Measurements from ENCODE around the gene RIMOC1.
"Not testable (repeated sequence)": the region's sequence is repeated elsewhere in the genome, so short reads cannot be mapped to it uniquely, and the experiment has no call there.

RIMOC1 gene

DNA sequence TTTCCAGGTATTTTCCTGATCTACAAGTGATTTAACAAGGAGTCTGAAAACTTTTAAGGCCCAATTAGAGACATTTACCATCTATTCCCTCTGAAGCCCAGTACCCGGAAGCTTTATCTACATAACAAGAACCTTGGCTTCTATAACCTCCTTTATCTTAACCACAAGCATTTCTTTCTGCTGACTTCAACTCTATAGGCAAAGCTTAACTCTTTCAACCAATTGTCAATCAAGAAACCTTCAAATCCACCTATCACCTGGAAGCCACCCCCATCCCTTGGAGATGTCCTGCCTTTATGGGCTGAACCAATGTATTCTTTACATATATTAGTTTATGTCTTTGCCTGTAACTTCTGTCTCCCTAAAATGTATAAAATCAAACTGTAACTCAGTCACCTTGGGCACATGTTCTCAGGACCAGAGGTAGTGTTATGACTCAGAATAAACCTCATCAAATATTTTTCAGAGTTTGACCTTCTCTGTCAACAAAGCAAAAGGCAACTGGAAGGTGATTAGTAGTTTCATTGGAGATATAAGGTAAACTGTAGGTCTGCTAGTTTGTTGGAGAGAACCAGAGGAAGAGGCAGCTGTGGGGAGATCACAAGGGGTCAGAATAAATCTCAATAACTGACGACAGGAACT lies 13.0 kb upstream of the RIMOC1 start:
- DNase-seq (ENCODE audit: low spot score) = no peak

GRCh38 chr5:41892031-41892430 lies 12.1 kb upstream of the RIMOC1 start:
- no peak for DNase-seq (ENCODE audit: low spot score)

DNA sequence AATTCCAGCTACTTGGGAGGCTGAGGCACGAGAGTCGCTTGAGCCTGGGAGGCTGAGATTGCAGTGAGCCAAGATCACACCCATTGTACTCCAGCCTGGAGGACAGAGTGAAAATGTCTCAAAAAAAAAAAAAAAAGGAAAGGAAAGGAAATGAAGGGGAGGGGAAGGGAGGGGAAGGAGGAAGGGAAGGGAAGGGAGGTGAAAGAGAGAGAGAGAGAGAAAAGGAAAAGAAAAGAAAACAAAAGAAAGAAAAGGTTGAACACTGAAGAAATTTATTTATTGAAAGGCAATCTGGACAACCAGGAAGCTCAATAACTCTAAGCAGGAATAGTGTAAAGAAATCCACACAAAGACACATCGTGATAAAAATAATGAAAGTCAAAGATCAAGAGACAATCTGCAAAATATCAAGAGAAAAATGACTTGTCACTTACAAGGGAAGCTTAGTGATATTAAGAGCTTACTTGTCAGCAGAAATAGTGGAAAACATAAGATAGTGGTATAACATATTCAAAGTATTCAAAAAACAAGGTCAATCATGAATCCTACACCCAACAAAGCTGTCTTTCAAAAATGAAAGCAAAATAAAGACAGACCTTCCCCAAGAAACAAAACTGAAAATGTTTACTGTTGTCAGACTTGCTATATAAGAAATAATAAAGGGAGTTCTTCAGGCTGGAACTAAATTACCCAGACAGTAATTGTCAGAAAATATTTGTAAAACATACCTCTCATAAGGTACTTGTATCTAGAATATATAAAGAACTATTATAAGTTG lies 10.9 kb upstream of the RIMOC1 start:
- no peak for DNase-seq (ENCODE audit: low spot score)

GRCh38 chr5:41896230-41896629 lies 7.9 kb upstream of the RIMOC1 start:
- DNase-seq (ENCODE audit: low spot score) = no peak

DNA sequence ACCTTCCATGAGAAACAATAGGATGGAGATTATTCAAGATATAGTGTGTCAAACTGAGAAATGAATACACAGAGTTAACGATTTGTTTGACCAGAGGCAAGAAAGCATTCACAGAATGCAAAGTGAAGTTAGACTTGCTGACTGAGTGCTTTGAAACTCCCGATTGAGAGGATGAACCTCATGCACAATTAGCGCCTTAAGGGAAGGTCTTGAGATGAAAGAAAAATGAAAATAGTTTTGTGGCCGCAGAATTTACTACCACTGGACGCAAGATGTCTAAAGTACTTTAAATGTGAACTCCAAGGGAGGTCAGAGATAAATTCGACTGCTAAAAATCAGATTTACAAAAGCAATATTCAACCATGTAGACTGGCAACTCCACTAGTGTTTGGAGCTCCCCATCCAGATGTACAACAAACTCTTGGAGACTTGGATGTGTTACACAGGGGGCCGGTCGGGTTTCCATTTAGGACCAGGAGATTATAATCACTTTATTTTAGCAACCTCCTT lies 707 bp upstream of the RIMOC1 start:
- DNase-seq (ENCODE audit: low spot score) = no peak

GRCh38 chr5:41906151-41906550 lies 2.0 kb downstream of the RIMOC1 start:
- no peak for DNase-seq (ENCODE audit: low spot score)

GRCh38 chr5:41908374-41909079 lies 4.4 kb downstream of the RIMOC1 start:
- no peak for DNase-seq (ENCODE audit: low spot score)

- no peak for DNase-seq (ENCODE audit: low spot score)
Measured at GRCh38 chr5:41918105-41918504, 14.0 kb downstream of the RIMOC1 start.

DNA sequence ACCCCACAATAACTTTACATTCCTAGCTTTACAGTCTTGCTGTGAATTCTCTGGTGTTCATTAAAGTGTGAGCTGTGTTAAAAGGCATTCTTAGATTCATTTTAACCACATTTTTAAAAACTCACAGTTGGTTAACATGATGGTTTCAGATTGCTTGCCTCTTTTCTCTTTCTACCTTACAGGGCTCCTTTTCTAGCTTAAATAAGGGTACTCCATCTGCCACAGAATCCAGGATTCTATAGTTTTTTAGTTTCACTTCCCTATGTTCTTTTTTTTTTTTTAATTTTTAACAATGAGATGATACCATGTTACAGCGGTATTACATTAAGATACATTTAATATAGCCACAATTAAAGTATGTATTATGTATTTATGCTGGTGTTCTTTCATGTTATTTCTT lies 17.0 kb downstream of the RIMOC1 start:
- no peak for DNase-seq (ENCODE audit: low spot score)

DNA sequence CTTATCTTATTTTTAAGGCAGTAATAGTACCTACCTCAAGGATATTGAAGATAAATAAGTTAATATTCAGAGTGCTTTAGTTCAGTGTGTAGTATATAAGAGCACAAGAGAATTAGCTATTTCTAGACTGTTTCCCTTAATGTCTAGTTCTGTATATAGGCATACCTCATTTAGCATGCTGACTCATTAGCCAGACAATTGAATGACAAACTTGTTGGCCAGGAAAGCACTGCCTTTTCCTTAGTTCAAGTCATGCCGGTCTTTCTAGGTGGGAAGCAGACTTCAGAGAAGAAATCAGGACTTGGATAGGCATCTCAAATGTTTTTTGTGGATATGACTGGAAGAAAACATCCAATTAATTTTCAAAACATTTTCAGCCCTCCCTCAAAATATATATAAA lies 17.7 kb downstream of the RIMOC1 start:
- no peak for DNase-seq (ENCODE audit: low spot score)

DNA sequence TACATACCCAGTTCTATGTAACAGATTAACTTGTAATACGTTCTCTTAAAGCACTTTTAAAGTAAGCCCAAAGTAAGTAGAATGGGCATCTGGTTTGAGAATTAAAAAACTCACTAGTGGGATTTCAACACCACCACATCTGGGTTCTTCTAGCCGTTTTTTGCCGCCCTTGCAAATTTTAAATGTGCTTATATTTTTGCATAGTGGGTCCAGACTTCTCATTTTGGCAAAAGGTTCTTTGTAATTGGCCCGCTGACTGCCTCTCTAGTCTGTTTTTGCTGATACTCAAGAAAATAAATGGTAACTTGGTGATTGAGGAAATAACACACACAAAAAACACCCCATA lies 20.4 kb downstream of the RIMOC1 start:
- DNase-seq (ENCODE audit: low spot score) = no peak

DNA sequence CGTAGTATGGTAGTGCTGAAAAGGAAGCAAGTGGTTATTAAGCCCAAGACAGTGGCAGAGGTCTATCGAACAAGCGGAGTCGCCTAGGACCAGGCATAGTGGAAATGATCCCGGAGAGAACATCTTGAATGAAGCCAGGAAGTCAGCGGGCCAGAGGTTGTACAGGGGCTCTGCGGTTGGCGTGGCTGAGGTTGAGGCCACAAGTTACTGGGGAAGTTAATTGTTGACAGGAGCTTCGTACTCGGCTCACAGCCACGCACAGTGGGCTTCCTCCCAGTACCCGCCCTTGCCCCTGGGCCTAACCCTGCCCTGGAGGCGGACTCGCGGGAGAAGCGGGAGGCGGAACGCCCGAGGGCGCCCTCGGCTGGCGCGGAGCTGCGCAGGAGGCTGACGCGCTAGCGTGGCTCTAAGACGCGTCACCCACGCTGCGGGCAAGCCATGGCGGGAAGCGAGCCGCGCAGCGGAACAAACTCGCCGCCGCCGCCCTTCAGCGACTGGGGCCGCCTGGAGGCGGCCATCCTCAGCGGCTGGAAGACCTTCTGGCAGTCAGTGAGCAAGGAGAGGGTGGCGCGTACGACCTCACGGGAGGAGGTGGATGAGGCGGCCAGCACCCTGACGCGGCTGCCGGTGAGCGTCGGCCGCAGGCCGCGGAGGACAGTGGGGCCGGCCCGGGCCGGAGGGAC lies 20.9 kb downstream of the RIMOC1 start, which contains the start of gene FBXO4:
Gene FBXO4, plus strand, starts transcription at position 410 of the 683 bp plus-strand sequence. Its CDS starts 29 bp downstream, at position 439.
- peak; percentile 89 for DNase-seq (ENCODE audit: low spot score)

DNA sequence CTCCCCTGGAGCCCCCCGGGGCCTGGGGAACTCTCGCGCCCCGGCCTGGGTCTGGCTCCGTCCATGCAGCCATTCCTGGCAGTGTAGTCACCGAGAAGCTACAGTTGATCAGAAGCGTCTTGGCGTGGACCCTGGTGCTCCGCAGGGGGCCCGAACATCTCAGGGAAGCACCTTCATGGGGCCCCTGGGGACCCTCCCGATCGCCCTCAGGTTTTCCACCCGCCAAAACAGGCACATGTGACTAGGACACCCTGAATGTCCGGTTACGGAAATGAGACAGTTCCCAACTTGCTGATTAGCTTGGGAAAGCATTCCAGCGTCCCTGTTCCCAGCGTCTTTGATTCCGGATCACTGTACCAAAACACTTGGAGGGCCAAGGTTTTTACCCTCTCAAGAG lies 21.4 kb downstream of the RIMOC1 start:
- DNase-seq (ENCODE audit: low spot score) = no peak

- DNase-seq (ENCODE audit: low spot score) = no peak
Measured at GRCh38 chr5:41927604-41928003, 23.5 kb downstream of the RIMOC1 start.

DNA sequence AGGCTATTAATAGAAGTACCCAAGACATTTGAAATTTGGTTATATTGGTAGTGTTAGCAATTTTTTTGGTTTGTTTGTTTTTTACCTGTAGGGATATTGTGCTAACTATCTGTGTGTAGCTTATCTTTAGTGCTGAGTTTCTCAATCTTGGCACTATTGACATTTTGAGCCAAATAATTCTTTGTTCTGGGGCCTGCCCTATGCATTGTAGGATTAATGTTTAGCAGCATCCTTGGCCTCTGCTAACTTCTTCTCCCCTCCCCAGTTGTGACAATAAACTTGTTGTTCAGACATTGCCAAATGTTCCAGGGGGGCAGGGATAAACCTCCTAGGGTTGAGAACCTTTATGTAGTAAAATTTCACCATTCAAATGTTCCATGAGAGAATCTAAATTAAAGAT lies 24.9 kb downstream of the RIMOC1 start:
- no peak for DNase-seq (ENCODE audit: low spot score)

DNA sequence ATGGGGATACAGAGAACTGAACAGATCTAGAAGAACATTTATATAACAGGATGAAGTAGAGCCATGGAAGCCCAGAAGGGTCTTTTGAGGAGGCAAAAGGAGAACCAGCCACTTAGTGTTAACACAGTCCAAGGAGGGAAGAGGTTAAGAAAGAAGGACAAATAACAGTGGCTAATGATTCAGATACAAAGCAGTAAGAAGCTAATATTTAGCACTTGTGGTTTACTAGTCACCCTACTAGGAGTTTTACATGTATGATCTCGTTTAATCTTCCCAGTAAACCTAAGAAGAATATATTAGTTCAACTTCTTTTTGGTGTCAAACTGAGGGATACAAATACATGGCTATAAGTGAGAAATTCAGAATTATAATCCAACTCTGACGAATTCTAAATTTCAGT lies 28.6 kb downstream of the RIMOC1 start:
- no peak for DNase-seq (ENCODE audit: low spot score)

GRCh38 chr5:41935544-41935943 lies 31.4 kb downstream of the RIMOC1 start:
- no peak for DNase-seq (ENCODE audit: low spot score)

GRCh38 chr5:41940641-41941040 lies 36.5 kb downstream of the RIMOC1 start:
- no peak for DNase-seq (ENCODE audit: low spot score)

- not testable (repeated sequence) for DNase-seq (ENCODE audit: low spot score)
Measured at GRCh38 chr5:41945332-41945955, 41.3 kb downstream of the RIMOC1 start.

GRCh38 chr5:41951224-41951623 lies 47.1 kb downstream of the RIMOC1 start:
- no peak for DNase-seq (ENCODE audit: low spot score)

All from D341Med (cell line).